HepG2 (cell line): Measurements from ENCODE around the gene GADD45B. TPM values are rescaled to one million over a fixed set of nuclear protein-coding genes. Genes with fewer than 3 reads are reported as not detected.

Experiments
- AGO1 ChIP-seq: fragments of 200-400 bp; formaldehyde crosslinking; IDR thresholded peaks from 2 replicates; pipeline ENCODE4 v1.6.1; 2017; ENCODE audit warnings: mild to moderate bottlenecking, low read depth, low read length, moderate library complexity; ENCODE audit not compliant: poor library complexity, severe bottlenecking
- ATF1 ChIP-seq: IDR thresholded peaks from 2 replicates; pipeline ENCODE4 v1.6.1; 2016; ENCODE audit warnings: mild to moderate bottlenecking, control low read depth
- ETV6 ChIP-seq: sonication (generic); formaldehyde crosslinking; conservative IDR thresholded peaks from 2 replicates; pipeline ENCODE4 v1.4.0; 2020; ENCODE audit warnings: missing genetic modification reagents
- KDM2A ChIP-seq: sonication (generic); formaldehyde crosslinking; IDR thresholded peaks from 2 replicates; pipeline ENCODE4 v1.4.0; 2020; ENCODE audit warnings: low read depth, missing genetic modification reagents, borderline replicate concordance
- NFYB ChIP-seq: sonication (generic); formaldehyde crosslinking; IDR thresholded peaks from 2 replicates; pipeline ENCODE4 v1.4.0; 2020; ENCODE audit warnings: missing genetic modification reagents
- NR2F2 ChIP-seq: IDR thresholded peaks from 2 replicates; pipeline ENCODE4 v1.6.1; 2012; ENCODE audit warnings: low read depth, inconsistent platforms, borderline replicate concordance
- REL ChIP-seq: sonication (generic); formaldehyde crosslinking; conservative IDR thresholded peaks from 2 replicates; pipeline ENCODE4 v1.8.0; 2022; ENCODE audit warnings: mild to moderate bottlenecking, missing genetic modification reagents, moderate library complexity
- SKI ChIP-seq: fragments of 450-650 bp; IDR thresholded peaks from one replicate; pipeline ENCODE4 v1.6.1; 2018; ENCODE audit warnings: mild to moderate bottlenecking; ENCODE audit not compliant: partially characterized antibody
- SNAPC2 ChIP-seq: sonication (generic); formaldehyde crosslinking; IDR thresholded peaks from 2 replicates; pipeline ENCODE4 v1.8.1; 2022; ENCODE audit warnings: mild to moderate bottlenecking, missing genetic modification reagents
- THAP11 ChIP-seq: IDR thresholded peaks from 2 replicates; pipeline ENCODE4 v1.6.1; 2016; ENCODE audit warnings: missing biosample characterization, missing genetic modification reagents
- YEATS4 ChIP-seq: sonication (generic); formaldehyde crosslinking; IDR thresholded peaks from 2 replicates; pipeline ENCODE4 v1.4.0; 2020; ENCODE audit warnings: missing genetic modification reagents, borderline replicate concordance
- ZFX ChIP-seq: sonication (generic); formaldehyde crosslinking; IDR thresholded peaks from 2 replicates; pipeline ENCODE4 v1.4.0; 2020; ENCODE audit warnings: mild to moderate bottlenecking, low read depth, missing genetic modification reagents, moderate library complexity
- ZNF331 ChIP-seq: sonication (generic); formaldehyde crosslinking; IDR thresholded peaks from 2 replicates; pipeline ENCODE4 v1.4.0; 2020; ENCODE audit warnings: missing genetic modification reagents
- ZNF501 ChIP-seq: sonication (generic); formaldehyde crosslinking; IDR thresholded peaks from 2 replicates; pipeline ENCODE4 v1.5.1; 2020; ENCODE audit warnings: mild to moderate bottlenecking, moderate library complexity, missing genetic modification reagents
- ZNF674 ChIP-seq: sonication (generic); formaldehyde crosslinking; IDR thresholded peaks from 2 replicates; pipeline ENCODE4 v1.5.0; 2020; ENCODE audit warnings: low read depth, mild to moderate bottlenecking, missing genetic modification reagents
- ZNF678 ChIP-seq: sonication (generic); formaldehyde crosslinking; IDR thresholded peaks from 2 replicates; pipeline ENCODE4 v1.4.0; 2020; ENCODE audit warnings: mild to moderate bottlenecking, missing genetic modification reagents
- polyA plus RNA-seq, 8 experiments: library from polyadenylated mRNA; depleted of rRNA in 3 of 8; stranded (reverse) in 7 of 8; unstranded in 1 of 8; fragments of >200 nt; fragmentation: Illumina TruSeq in 4 of 8; extraction: Trizol in 4 of 8; gene quantifications; 2 replicates each; pipeline versions ENCODE4 v1.2.1 to v1.2.3, GENCODE V29; 2011 to 2016; ENCODE audit warnings: low read depth in 4 of 8, missing spikeins in 1 of 8, mixed read lengths in 1 of 8; ENCODE audit not compliant: insufficient read depth in 1 of 8
- total RNA-seq, 5 experiments: library from RNA; depleted of rRNA; stranded (reverse); fragments of >200 nt; fragmentation: Illumina TruSeq; extraction: Trizol; gene quantifications; 2 replicates each; pipeline ENCODE4 v1.2.3, GENCODE V29; 2016; ENCODE audit warnings: low read depth in 1 of 5
- TF ChIP-seq, protein P1 (sequence below): sonication (generic); formaldehyde crosslinking; IDR thresholded peaks from 2 replicates; pipeline ENCODE4 v1.4.0; 2020; ENCODE audit warnings: missing genetic modification reagents
- TF ChIP-seq, protein P2 (sequence below): sonication (generic); formaldehyde crosslinking; IDR thresholded peaks from 2 replicates; pipeline ENCODE4 v1.4.0; 2020; ENCODE audit warnings: low read depth, mild to moderate bottlenecking, missing genetic modification reagents
- TF ChIP-seq, protein P3 (sequence below): sonication (generic); formaldehyde crosslinking; IDR thresholded peaks from 2 replicates; pipeline ENCODE4 v1.4.0; 2020; ENCODE audit warnings: missing genetic modification reagents
- TF ChIP-seq, protein P4 (sequence below): sonication (generic); formaldehyde crosslinking; IDR thresholded peaks from 2 replicates; pipeline ENCODE4 v1.9.0; 2021; ENCODE audit warnings: missing genetic modification reagents, borderline replicate concordance
- TF ChIP-seq, protein P5 (sequence below): sonication (generic); formaldehyde crosslinking; IDR thresholded peaks from 2 replicates; pipeline ENCODE4 v1.4.0; 2020; ENCODE audit warnings: missing genetic modification reagents

GADD45B gene
- total and polyA plus RNA-seq, 2 of the 13 experiments (the other 11 are each of a cell fraction or from before 2014, with no cell fraction given) = 4.6 to 34.1 TPM

DNA sequence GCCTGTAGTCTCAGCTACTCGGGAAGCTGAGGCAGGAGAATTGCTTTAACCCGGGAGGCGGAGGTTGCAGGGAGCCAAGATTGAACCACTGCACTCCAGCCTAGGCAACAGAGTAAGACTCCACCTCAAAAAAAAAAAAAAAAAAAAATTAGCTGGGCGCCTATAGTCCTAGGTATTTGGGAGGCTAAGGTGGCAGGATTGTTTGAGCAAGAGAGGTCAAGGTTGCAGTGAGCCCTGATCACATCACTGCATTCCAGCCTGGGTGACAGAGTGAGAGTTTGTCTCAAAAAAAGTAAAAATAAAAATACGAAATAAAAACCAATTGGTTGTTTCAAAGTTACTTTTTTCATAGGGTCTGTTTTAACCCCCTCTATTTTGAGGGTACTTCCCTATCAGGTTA lies 17.9 kb upstream of the GADD45B start (continued):
- TF ChIP-seq SKI = peak; percentile 28
- TF ChIP-seq, protein P1, sequence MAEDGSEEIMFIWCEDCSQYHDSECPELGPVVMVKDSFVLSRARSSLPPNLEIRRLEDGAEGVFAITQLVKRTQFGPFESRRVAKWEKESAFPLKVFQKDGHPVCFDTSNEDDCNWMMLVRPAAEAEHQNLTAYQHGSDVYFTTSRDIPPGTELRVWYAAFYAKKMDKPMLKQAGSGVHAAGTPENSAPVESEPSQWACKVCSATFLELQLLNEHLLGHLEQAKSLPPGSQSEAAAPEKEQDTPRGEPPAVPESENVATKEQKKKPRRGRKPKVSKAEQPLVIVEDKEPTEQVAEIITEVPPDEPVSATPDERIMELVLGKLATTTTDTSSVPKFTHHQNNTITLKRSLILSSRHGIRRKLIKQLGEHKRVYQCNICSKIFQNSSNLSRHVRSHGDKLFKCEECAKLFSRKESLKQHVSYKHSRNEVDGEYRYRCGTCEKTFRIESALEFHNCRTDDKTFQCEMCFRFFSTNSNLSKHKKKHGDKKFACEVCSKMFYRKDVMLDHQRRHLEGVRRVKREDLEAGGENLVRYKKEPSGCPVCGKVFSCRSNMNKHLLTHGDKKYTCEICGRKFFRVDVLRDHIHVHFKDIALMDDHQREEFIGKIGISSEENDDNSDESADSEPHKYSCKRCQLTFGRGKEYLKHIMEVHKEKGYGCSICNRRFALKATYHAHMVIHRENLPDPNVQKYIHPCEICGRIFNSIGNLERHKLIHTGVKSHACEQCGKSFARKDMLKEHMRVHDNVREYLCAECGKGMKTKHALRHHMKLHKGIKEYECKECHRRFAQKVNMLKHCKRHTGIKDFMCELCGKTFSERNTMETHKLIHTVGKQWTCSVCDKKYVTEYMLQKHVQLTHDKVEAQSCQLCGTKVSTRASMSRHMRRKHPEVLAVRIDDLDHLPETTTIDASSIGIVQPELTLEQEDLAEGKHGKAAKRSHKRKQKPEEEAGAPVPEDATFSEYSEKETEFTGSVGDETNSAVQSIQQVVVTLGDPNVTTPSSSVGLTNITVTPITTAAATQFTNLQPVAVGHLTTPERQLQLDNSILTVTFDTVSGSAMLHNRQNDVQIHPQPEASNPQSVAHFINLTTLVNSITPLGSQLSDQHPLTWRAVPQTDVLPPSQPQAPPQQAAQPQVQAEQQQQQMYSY (CRISPR knock-in tag) = peak; percentile 41; the same call in 1 of the 2 replicates
- no peak for TF ChIP-seq ZFX
- TF ChIP-seq, protein P2, sequence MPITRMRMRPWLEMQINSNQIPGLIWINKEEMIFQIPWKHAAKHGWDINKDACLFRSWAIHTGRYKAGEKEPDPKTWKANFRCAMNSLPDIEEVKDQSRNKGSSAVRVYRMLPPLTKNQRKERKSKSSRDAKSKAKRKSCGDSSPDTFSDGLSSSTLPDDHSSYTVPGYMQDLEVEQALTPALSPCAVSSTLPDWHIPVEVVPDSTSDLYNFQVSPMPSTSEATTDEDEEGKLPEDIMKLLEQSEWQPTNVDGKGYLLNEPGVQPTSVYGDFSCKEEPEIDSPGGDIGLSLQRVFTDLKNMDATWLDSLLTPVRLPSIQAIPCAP = no peak
- no peak for TF ChIP-seq ZNF331 (CRISPR knock-in tag)
- no peak for TF ChIP-seq AGO1
- TF ChIP-seq, protein P3, sequence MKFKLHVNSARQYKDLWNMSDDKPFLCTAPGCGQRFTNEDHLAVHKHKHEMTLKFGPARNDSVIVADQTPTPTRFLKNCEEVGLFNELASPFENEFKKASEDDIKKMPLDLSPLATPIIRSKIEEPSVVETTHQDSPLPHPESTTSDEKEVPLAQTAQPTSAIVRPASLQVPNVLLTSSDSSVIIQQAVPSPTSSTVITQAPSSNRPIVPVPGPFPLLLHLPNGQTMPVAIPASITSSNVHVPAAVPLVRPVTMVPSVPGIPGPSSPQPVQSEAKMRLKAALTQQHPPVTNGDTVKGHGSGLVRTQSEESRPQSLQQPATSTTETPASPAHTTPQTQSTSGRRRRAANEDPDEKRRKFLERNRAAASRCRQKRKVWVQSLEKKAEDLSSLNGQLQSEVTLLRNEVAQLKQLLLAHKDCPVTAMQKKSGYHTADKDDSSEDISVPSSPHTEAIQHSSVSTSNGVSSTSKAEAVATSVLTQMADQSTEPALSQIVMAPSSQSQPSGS (CRISPR knock-in tag) = peak; percentile 42; the same call in 1 of the 2 replicates
- no peak for TF ChIP-seq KDM2A (CRISPR knock-in tag)
- peak; percentile 76 for TF ChIP-seq THAP11 (CRISPR knock-in tag)
- no peak for TF ChIP-seq NFYB (CRISPR knock-in tag)
- TF ChIP-seq, protein P4, sequence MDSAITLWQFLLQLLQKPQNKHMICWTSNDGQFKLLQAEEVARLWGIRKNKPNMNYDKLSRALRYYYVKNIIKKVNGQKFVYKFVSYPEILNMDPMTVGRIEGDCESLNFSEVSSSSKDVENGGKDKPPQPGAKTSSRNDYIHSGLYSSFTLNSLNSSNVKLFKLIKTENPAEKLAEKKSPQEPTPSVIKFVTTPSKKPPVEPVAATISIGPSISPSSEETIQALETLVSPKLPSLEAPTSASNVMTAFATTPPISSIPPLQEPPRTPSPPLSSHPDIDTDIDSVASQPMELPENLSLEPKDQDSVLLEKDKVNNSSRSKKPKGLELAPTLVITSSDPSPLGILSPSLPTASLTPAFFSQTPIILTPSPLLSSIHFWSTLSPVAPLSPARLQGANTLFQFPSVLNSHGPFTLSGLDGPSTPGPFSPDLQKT = no peak
- TF ChIP-seq, protein P5, sequence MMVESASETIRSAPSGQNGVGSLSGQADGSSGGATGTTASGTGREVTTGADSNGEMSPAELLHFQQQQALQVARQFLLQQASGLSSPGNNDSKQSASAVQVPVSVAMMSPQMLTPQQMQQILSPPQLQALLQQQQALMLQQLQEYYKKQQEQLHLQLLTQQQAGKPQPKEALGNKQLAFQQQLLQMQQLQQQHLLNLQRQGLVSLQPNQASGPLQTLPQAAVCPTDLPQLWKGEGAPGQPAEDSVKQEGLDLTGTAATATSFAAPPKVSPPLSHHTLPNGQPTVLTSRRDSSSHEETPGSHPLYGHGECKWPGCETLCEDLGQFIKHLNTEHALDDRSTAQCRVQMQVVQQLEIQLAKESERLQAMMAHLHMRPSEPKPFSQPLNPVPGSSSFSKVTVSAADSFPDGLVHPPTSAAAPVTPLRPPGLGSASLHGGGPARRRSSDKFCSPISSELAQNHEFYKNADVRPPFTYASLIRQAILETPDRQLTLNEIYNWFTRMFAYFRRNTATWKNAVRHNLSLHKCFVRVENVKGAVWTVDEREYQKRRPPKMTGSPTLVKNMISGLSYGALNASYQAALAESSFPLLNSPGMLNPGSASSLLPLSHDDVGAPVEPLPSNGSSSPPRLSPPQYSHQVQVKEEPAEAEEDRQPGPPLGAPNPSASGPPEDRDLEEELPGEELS (CRISPR knock-in tag) = 0 out of 2 replicates have a peak, but pooled peaks have one; percentile 10
- TF ChIP-seq REL (CRISPR knock-in tag) = no peak
- no peak for TF ChIP-seq YEATS4 (CRISPR knock-in tag)
- TF ChIP-seq ETV6 (CRISPR knock-in tag) = no peak
- TF ChIP-seq ATF1 (CRISPR knock-in tag) = no peak
- peak; percentile 82; the same call in 1 of the 2 replicates for TF ChIP-seq NR2F2
- no peak for TF ChIP-seq ZNF501 (CRISPR knock-in tag)
- TF ChIP-seq ZNF678 (CRISPR knock-in tag) = no peak
- TF ChIP-seq SNAPC2 = no peak
- TF ChIP-seq ZNF674 (CRISPR knock-in tag) = no peak
